ENCODE results near the gene EEF1A2. TPM values are rescaled to one million over a fixed set of nuclear protein-coding genes. Genes with fewer than 3 reads are reported as not detected.

Gene EEF1A2
- total and polyA plus RNA-seq, 2 experiments from 2014 or later, result 1.3 to 37.1 TPM

- H3K36me3 ChIP-seq (ENCODE audit: insufficient read depth), result no peaks in the 10 kb centered on the region
- Mint-ChIP-seq H3K27ac (no peak overlapping the region), H3K9me3 (peaks cover 18% of the 10 kb centered on the region; the same call in 2 of the 3 replicates), H3K36me3 (ENCODE audit: low read depth) (peaks cover 19% of the 10 kb centered on the region), H3K27me3 (ENCODE audit: insufficient read depth, low read depth, poor library complexity) (peaks cover 11% of the 10 kb centered on the region), H3K4me3 (no peak overlapping the region), H3K4me1 (peaks cover 8% of the 10 kb centered on the region)
- peaks cover 11% of the 10 kb centered on the region for H3K79me2 ChIP-seq (replicated peaks; ENCODE audit: insufficient read depth)
- no peaks in the 10 kb centered on the region; the same call in 1 of the 2 replicates for H3K4me1 ChIP-seq (ENCODE audit: insufficient read depth)
- H4K20me1 ChIP-seq (replicated peaks; ENCODE audit: insufficient read depth), result no peaks in the 10 kb centered on the region
- ATAC-seq (peak; percentile 25), DNase-seq (ENCODE audit: low spot score) (no peak)
- H3K27ac ChIP-seq (ENCODE audit: low read depth), result no peak overlapping the region
- no peak overlapping the region for H3K4me3 ChIP-seq
- no peak overlapping the region for H3K4me2 ChIP-seq
- TF ChIP-seq ZNF462 (CRISPR knock-in tag; IDR thresholded peaks at IDR 0.05) (no peak), POLR2AphosphoS5 (IDR thresholded peaks at IDR 0.05; ENCODE audit: low read depth) (no peak), NANOG (IDR thresholded peaks at IDR 0.05; ENCODE audit: borderline replicate concordance) (no peak), CTCF (conservative IDR thresholded peaks at IDR 0.05; ENCODE audit: low read depth in 2 of 2) (no peak; a peak in 1 of 4 replicates), JUNB (IDR thresholded peaks at IDR 0.05; ENCODE audit: unreplicated experiment) (no peak), EZH2phosphoT487 (IDR thresholded peaks at IDR 0.05; ENCODE audit: unreplicated experiment) (no peak), ETS1 (IDR thresholded peaks at IDR 0.05) (no peak), REST (IDR thresholded peaks at IDR 0.05; ENCODE audit: unreplicated experiment) (no peak), EZH2 (IDR thresholded peaks at IDR 0.05; ENCODE audit: low read depth, unreplicated experiment) (no peak), STAT1 (IDR thresholded peaks at IDR 0.05; ENCODE audit: unreplicated experiment) (no peak), CREB1 (CRISPR knock-in tag; IDR thresholded peaks at IDR 0.05; ENCODE audit: low read depth) (no peak), ZNF331 (CRISPR knock-in tag; IDR thresholded peaks at IDR 0.05; ENCODE audit: low read depth) (no peak), ZNF114 (CRISPR knock-in tag; IDR thresholded peaks at IDR 0.05) (no peak)
- H3K27me3 ChIP-seq (ENCODE audit: insufficient read depth), result no peaks in the 10 kb centered on the region
- H3K9me2 ChIP-seq (ENCODE audit: insufficient read depth), result no peaks in the 10 kb centered on the region
- no peaks in the 10 kb centered on the region for H3F3A ChIP-seq (replicated peaks; ENCODE audit: low read depth)
- no peak overlapping the region for H2AFZ ChIP-seq
Observed at GRCh38 chr20:63441136-63442099, 57.5 kb downstream of the EEF1A2 start.

Measured in GM23338 (cell line).